Rectal smooth muscle tissue (tissue), 1 donor: ENCODE data around the gene DSN1.

Experiments
- H3K27ac ChIP-seq: one replicate; pipeline ENCODE4 v1.7.0; 2013; ENCODE audit warnings: low read depth, low read length, inconsistent platforms
- H3K27me3 ChIP-seq: one replicate; pipeline ENCODE4 v1.7.0; 2013; ENCODE audit warnings: low read length; ENCODE audit not compliant: control insufficient read depth, insufficient read depth
- H3K36me3 ChIP-seq: one replicate; pipeline ENCODE4 v1.7.0; 2013; ENCODE audit warnings: low read length; ENCODE audit not compliant: control insufficient read depth, insufficient read depth
- H3K4me1 ChIP-seq: one replicate; pipeline ENCODE4 v1.7.0; 2013; ENCODE audit warnings: low read length; ENCODE audit not compliant: control insufficient read depth, insufficient read depth
- H3K4me3 ChIP-seq: one replicate; pipeline ENCODE4 v1.7.0; 2013; ENCODE audit warnings: low read length
- H3K9ac ChIP-seq: one replicate; pipeline ENCODE4 v1.7.0; 2013; ENCODE audit warnings: low read length

Gene DSN1

GRCh38 chr20:36773107-36773596, 411 bp downstream of the DSN1 start:
- Histone ChIP-seq H3K4me1 (no peaks in the 10 kb centered on the region), H3K27me3 (no peaks in the 10 kb centered on the region), H3K27ac (peak overlapping the region; percentile 40), H3K9ac (peak overlapping the region; percentile 88), H3K4me3 (peak overlapping the region; percentile 94), H3K36me3 (no peaks in the 10 kb centered on the region)

DNA sequence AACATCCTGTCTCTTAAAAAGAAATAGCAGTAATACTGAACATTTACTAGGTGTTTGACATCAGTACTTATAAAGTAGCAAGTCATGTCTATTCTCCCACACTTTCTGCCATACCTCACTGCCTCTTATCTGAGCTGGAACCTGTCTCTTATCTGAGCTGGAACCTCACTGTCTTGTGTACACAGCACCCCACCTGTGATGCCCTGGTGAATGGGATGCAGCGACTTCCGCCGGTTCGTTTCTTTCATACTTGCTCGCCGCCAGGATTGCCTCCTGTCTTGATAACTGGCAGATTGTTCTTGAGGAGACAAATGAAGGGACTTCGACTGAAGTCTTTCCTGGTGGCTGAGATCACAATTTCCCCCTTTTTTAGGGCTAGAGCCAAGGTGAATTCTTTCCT, 2.9 kb downstream of the DSN1 start:
- Histone ChIP-seq H3K4me3 (no peak overlapping the region), H3K4me1 (no peaks in the 10 kb centered on the region), H3K27ac (no peak overlapping the region), H3K9ac (no peak overlapping the region), H3K27me3 (no peaks in the 10 kb centered on the region), H3K36me3 (no peaks in the 10 kb centered on the region)

- Histone ChIP-seq H3K4me1 (no peaks in the 10 kb centered on the region), H3K4me3 (no peak overlapping the region), H3K27me3 (no peaks in the 10 kb centered on the region), H3K36me3 (no peaks in the 10 kb centered on the region), H3K27ac (no peak overlapping the region), H3K9ac (no peak overlapping the region)
These were observed 4.7 kb downstream of the DSN1 start for GRCh38 chr20:36768768-36769430.

DNA sequence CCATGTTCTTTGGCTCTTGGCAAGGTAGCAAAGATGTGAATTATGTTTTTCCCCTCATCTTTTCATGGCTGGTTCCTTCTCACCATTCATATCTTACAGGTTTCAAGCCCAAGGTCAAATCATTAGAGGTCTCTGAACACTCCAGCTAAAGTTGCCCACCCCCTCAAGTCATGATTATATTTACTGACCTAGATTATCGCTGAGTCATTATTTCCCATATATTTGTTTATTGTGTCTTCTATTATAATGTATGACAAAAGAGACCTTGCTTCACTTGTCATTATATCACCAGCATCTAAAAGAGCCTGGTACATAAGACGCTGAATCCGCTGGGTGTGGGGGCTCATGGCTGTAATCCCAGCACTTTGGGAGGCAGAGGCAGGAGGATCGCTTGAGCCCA, 12.4 kb downstream of the DSN1 start:
- Histone ChIP-seq H3K36me3 (no peaks in the 10 kb centered on the region), H3K27me3 (no peaks in the 10 kb centered on the region), H3K4me1 (no peaks in the 10 kb centered on the region), H3K4me3 (no peak overlapping the region), H3K27ac (no peak overlapping the region), H3K9ac (no peak overlapping the region)

GRCh38 chr20:36760647-36761046, 12.9 kb downstream of the DSN1 start:
- H3K9ac ChIP-seq, result no peak overlapping the region
- H3K27me3 ChIP-seq, result no peaks in the 10 kb centered on the region
- no peak overlapping the region for H3K27ac ChIP-seq
- no peaks in the 10 kb centered on the region for H3K36me3 ChIP-seq
- no peaks in the 10 kb centered on the region for H3K4me1 ChIP-seq
- no peak overlapping the region for H3K4me3 ChIP-seq

- H3K36me3 ChIP-seq, result no peaks in the 10 kb centered on the region
- H3K27ac ChIP-seq, result no peak overlapping the region
- no peak overlapping the region for H3K4me3 ChIP-seq
- H3K4me1 ChIP-seq, result no peaks in the 10 kb centered on the region
- H3K27me3 ChIP-seq, result no peaks in the 10 kb centered on the region
- H3K9ac ChIP-seq, result no peak overlapping the region
These were observed 15.3 kb downstream of the DSN1 start for GRCh38 chr20:36758276-36758675.

GRCh38 chr20:36756496-36756895, 17.1 kb downstream of the DSN1 start:
- H3K27ac ChIP-seq, result no peak overlapping the region
- H3K4me1 ChIP-seq, result peaks cover 3% of the 10 kb centered on the region
- no peaks in the 10 kb centered on the region for H3K27me3 ChIP-seq
- H3K9ac ChIP-seq, result no peak overlapping the region
- H3K36me3 ChIP-seq, result peaks cover 5% of the 10 kb centered on the region
- no peak overlapping the region for H3K4me3 ChIP-seq

DNA sequence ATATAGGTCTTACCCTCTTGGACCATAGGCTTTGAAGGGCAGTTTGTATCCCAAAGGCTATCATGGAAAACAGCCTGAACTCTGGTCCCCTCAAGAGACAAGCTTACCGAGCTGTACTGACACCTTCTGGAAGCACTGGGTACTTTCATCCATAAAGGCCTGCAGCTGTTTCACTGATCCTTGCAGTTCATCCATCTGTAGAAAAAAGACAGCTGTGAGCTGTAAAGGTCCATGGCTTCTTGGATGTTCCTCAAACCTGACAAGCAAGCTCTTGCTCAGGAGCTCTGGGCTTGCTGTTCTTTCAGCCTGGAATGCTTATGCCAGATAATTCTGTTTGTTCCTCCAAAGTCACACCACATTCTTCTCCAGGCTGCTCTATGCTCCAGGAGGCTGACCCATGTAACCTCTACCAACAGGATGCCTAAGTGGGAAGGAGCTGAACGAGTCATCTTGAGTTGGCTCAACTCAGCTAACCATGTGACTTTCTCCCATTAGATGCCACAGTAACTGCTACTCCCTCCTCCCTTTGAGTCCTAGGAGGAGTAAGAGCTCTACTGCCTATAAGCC, 18.8 kb downstream of the DSN1 start:
- Histone ChIP-seq H3K4me3 (no peak overlapping the region), H3K9ac (no peak overlapping the region), H3K4me1 (peaks cover 3% of the 10 kb centered on the region), H3K27me3 (no peaks in the 10 kb centered on the region), H3K36me3 (peaks cover 5% of the 10 kb centered on the region), H3K27ac (peak overlapping the region; percentile 67)

GRCh38 chr20:36752582-36752981, 21.0 kb downstream of the DSN1 start:
- no peaks in the 10 kb centered on the region for H3K27me3 ChIP-seq
- no peak overlapping the region for H3K4me3 ChIP-seq
- H3K4me1 ChIP-seq, result peaks cover 3% of the 10 kb centered on the region
- no peak overlapping the region for H3K9ac ChIP-seq
- peaks cover 5% of the 10 kb centered on the region for H3K36me3 ChIP-seq
- H3K27ac ChIP-seq, result peak overlapping the region; percentile 44

GRCh38 chr20:36745927-36746659, 27.5 kb downstream of the DSN1 start, which contains the start of gene NDRG3:
NDRG3 (minus strand) TSS chr20:36746090; CDS start chr20:36721735, 24,355 bp downstream.
- peak within 1 kb of the TSS; percentile 86 for H3K27ac ChIP-seq
- no peaks in the 10 kb centered on the region for H3K36me3 ChIP-seq
- peaks cover 5% of the 10 kb centered on the region for H3K4me1 ChIP-seq
- H3K27me3 ChIP-seq, result no peaks in the 10 kb centered on the region
- H3K9ac ChIP-seq, result peak within 1 kb of the TSS; percentile 80
- peak within 1 kb of the TSS; percentile 90 for H3K4me3 ChIP-seq

- Histone ChIP-seq H3K4me1 (peaks cover 5% of the 10 kb centered on the region), H3K4me3 (peak overlapping the region; percentile 89), H3K9ac (peak overlapping the region; percentile 16), H3K36me3 (no peaks in the 10 kb centered on the region), H3K27ac (peak overlapping the region; percentile 0), H3K27me3 (no peaks in the 10 kb centered on the region)
These were observed 28.2 kb downstream of the DSN1 start for GRCh38 chr20:36745234-36745926.

DNA sequence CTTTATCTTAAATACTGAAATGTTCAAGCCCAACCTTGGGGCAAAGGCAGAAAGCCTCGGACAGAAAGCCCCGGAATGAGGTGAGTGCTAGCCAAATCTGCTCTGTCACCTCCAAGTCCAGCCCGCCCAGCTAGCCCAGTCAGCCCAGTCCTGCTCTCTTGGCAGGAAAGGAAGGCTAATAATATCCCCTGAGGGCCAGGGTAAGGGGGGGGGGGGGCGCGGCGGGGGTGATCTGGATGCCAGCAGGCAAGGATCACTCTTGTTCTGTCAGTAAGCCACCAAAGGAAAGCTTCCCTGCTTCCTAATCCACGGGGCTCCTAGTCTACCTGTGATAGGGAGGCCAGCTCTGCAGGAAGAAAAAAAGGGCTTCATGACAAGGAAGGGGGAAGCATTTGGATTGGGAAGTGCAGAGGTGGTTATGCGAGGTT, 28.8 kb downstream of the DSN1 start:
- no peaks in the 10 kb centered on the region for H3K27me3 ChIP-seq
- H3K4me1 ChIP-seq, result peaks cover 5% of the 10 kb centered on the region
- peak overlapping the region; percentile 89 for H3K4me3 ChIP-seq
- no peaks in the 10 kb centered on the region for H3K36me3 ChIP-seq
- no peak overlapping the region for H3K27ac ChIP-seq
- H3K9ac ChIP-seq, result no peak overlapping the region
